SIG-M5 treated with dmso at 0.1 percent for 504 hours (cell line): ENCODE data around the gene EIF2B2.
A peak's percentile ranks its signal among the peaks of the same experiment; 100 is the strongest.
"Not testable (repeated sequence)": the region's sequence is repeated elsewhere in the genome, so short reads cannot be mapped to it uniquely, and the experiment has no call there.

Experiments
- DNase-seq: peaks from one replicate; lab custom pipeline; 2025; ENCODE audit not compliant: unreplicated experiment; lab: John Stamatoyannopoulos, UW

Gene EIF2B2

GRCh38 chr14:74988131-74988530 is 14.6 kb upstream of the EIF2B2 start:
- peak; percentile 38 for DNase-seq

- no peak for DNase-seq
Observed at GRCh38 chr14:74988993-74989392, 13.7 kb upstream of the EIF2B2 start.

- DNase-seq: not testable (repeated sequence)
Observed at GRCh38 chr14:74994182-74994581, 8.5 kb upstream of the EIF2B2 start.

GRCh38 chr14:74995781-74996180 is 6.9 kb upstream of the EIF2B2 start:
- DNase-seq: not testable (repeated sequence)

- no peak for DNase-seq
Observed at GRCh38 chr14:75001261-75001660, 1.5 kb upstream of the EIF2B2 start.

- no peak for DNase-seq
Observed at GRCh38 chr14:75001899-75002298, 822 bp upstream of the EIF2B2 start.

GRCh38 chr14:75003250-75004027 is 718 bp downstream of the EIF2B2 start:
- DNase-seq: no peak

GRCh38 chr14:75005357-75005756 is 2.6 kb downstream of the EIF2B2 start:
- peak; percentile 12 for DNase-seq

GRCh38 chr14:75009176-75009575 is 6.5 kb downstream of the EIF2B2 start:
- DNase-seq: no peak

- no peak for DNase-seq
Observed at GRCh38 chr14:75010472-75011093, 7.9 kb downstream of the EIF2B2 start.

GRCh38 chr14:75011356-75011994 is 8.8 kb downstream of the EIF2B2 start:
- no peak for DNase-seq

- DNase-seq: no peak
Observed at GRCh38 chr14:75013290-75013689, 10.6 kb downstream of the EIF2B2 start.

- DNase-seq: no peak
Observed at GRCh38 chr14:75015496-75015895, 12.8 kb downstream of the EIF2B2 start.

- no peak for DNase-seq
Observed at GRCh38 chr14:75016815-75017214, 14.1 kb downstream of the EIF2B2 start.

GRCh38 chr14:75018694-75019093 is 16.0 kb downstream of the EIF2B2 start:
- no peak for DNase-seq

- DNase-seq: no peak
Observed at GRCh38 chr14:75022655-75023054, 19.9 kb downstream of the EIF2B2 start.

- DNase-seq: no peak
Observed at GRCh38 chr14:75023108-75023507, 20.4 kb downstream of the EIF2B2 start.

GRCh38 chr14:75025082-75025481 is 22.4 kb downstream of the EIF2B2 start:
- DNase-seq: no peak

GRCh38 chr14:75025876-75026275 is 23.2 kb downstream of the EIF2B2 start:
- DNase-seq: no peak

GRCh38 chr14:75030147-75030546 is 27.4 kb downstream of the EIF2B2 start:
- no peak for DNase-seq

- DNase-seq: no peak
Observed at GRCh38 chr14:75032939-75033338, 30.2 kb downstream of the EIF2B2 start.

GRCh38 chr14:75040507-75040906 is 37.8 kb downstream of the EIF2B2 start:
- no peak for DNase-seq
